BLaER1 treated with 17β-estradiol and CSF1 and Interleukin-3, amounts not matched to agents 10 nM and 100 nM (cell line): Measurements from ENCODE around the gene PARD3.

Source experiments
- H3K27ac ChIP-seq, 11 experiments: shearing (Covaris generic); formaldehyde crosslinking; 2 replicates each; pipeline ENCODE4 v1.8.1; 2022
- H3K27me3 ChIP-seq, 11 experiments: shearing (Covaris generic); formaldehyde crosslinking; 2 replicates each; pipeline ENCODE4 v1.8.1; 2022
- H3K36me3 ChIP-seq, 11 experiments: shearing (Covaris generic); formaldehyde crosslinking; 2 replicates each; pipeline ENCODE4 v1.8.1; 2022
- H3K4me1 ChIP-seq, 10 experiments: shearing (Covaris generic); formaldehyde crosslinking; 2 replicates each; pipeline ENCODE4 v1.8.1; 2022
- H3K4me2 ChIP-seq, 11 experiments: shearing (Covaris generic); formaldehyde crosslinking; 2 replicates each; pipeline ENCODE4 v1.8.1; 2022
- H3K4me3 ChIP-seq, 10 experiments: shearing (Covaris generic); formaldehyde crosslinking; 2 replicates each; pipeline ENCODE4 v1.8.1; 2022
- H3K9ac ChIP-seq, 11 experiments: shearing (Covaris generic); formaldehyde crosslinking; 2 replicates each; pipeline ENCODE4 v1.8.1; 2022
- H3K9me3 ChIP-seq, 11 experiments: shearing (Covaris generic); formaldehyde crosslinking; replicated peaks in 1 of 11; 2 replicates each; pipeline ENCODE4 v1.8.1; 2022
- H4K20me1 ChIP-seq, 11 experiments: shearing (Covaris generic); formaldehyde crosslinking; 2 replicates each; pipeline ENCODE4 v1.8.1; 2022
- Cebpa-rat ChIP-seq, 11 experiments: shearing (Covaris generic); IDR thresholded peaks; 2 replicates each; pipeline ENCODE4 v1.8.1; 2022

Gene PARD3

GRCh38 chr10:34567659-34568253 is 247.3 kb downstream of the PARD3 start:
- Histone ChIP-seq H3K4me3 (no peak overlapping the region), H3K4me2 (no peak overlapping the region), H3K4me1 (no peaks in the 10 kb centered on the region), H3K9me3 (no peaks in the 10 kb centered on the region), H4K20me1 (no peaks in the 10 kb centered on the region), H3K9ac (no peak overlapping the region), H3K36me3 (no peaks in the 10 kb centered on the region), H3K27ac (no peak overlapping the region), H3K27me3 (no peaks in the 10 kb centered on the region)
- TF ChIP-seq Cebpa-rat (IDR thresholded peaks at IDR 0.05) = no peak

- no peak for TF ChIP-seq Cebpa-rat (IDR thresholded peaks at IDR 0.05)
- H3K4me2 ChIP-seq = no peak overlapping the region
- H3K4me1 ChIP-seq = no peaks in the 10 kb centered on the region
- H3K27me3 ChIP-seq = no peaks in the 10 kb centered on the region
- H3K27ac ChIP-seq = no peak overlapping the region
- no peak overlapping the region for H3K9ac ChIP-seq
- no peaks in the 10 kb centered on the region for H3K36me3 ChIP-seq
- no peaks in the 10 kb centered on the region for H4K20me1 ChIP-seq
- no peak overlapping the region for H3K4me3 ChIP-seq
- H3K9me3 ChIP-seq = no peaks in the 10 kb centered on the region
These were observed 249.2 kb downstream of the PARD3 start for GRCh38 chr10:34565934-34566333.

GRCh38 chr10:34558093-34558583 is 257.0 kb downstream of the PARD3 start:
- TF ChIP-seq Cebpa-rat (IDR thresholded peaks at IDR 0.05) = no peak
- Histone ChIP-seq H3K4me1 (no peaks in the 10 kb centered on the region), H3K4me3 (no peak overlapping the region), H3K9me3 (peaks cover 0 to 7% (median 0%) of the 10 kb centered on the region in 11 experiments; a peak in 3 of 22 replicates), H3K4me2 (no peak overlapping the region), H3K27ac (no peak overlapping the region), H4K20me1 (no peaks in the 10 kb centered on the region; a peak in 1 of 22 replicates), H3K9ac (no peak overlapping the region), H3K36me3 (peaks cover 0 to 4% (median 0%) of the 10 kb centered on the region in 11 experiments; a peak in 1 of 22 replicates), H3K27me3 (no peaks in the 10 kb centered on the region)

GRCh38 chr10:34557173-34557572 is 257.9 kb downstream of the PARD3 start:
- H3K36me3 ChIP-seq = peaks cover 0 to 4% (median 0%) of the 10 kb centered on the region in 11 experiments; a peak in 1 of 22 replicates
- H3K9ac ChIP-seq = no peak overlapping the region
- no peaks in the 10 kb centered on the region for H3K27me3 ChIP-seq
- H3K4me1 ChIP-seq = no peaks in the 10 kb centered on the region
- no peak overlapping the region for H3K4me3 ChIP-seq
- no peak overlapping the region for H3K27ac ChIP-seq
- TF ChIP-seq Cebpa-rat (IDR thresholded peaks at IDR 0.05) = no peak
- no peak overlapping the region for H3K4me2 ChIP-seq
- peaks cover 0 to 7% (median 0%) of the 10 kb centered on the region in 11 experiments; a peak in 3 of 22 replicates for H3K9me3 ChIP-seq
- H4K20me1 ChIP-seq = no peaks in the 10 kb centered on the region; a peak in 1 of 22 replicates

- no peaks in the 10 kb centered on the region for H3K4me1 ChIP-seq
- H3K27ac ChIP-seq = no peak overlapping the region
- H3K4me3 ChIP-seq = no peak overlapping the region
- H3K4me2 ChIP-seq = no peak overlapping the region
- no peak overlapping the region for H3K9ac ChIP-seq
- peaks cover 0 to 7% (median 0%) of the 10 kb centered on the region in 11 experiments; a peak in 3 of 22 replicates for H3K9me3 ChIP-seq
- H3K27me3 ChIP-seq = no peaks in the 10 kb centered on the region
- peaks cover 0 to 5% (median 0%) of the 10 kb centered on the region in 11 experiments; a peak in 2 of 22 replicates for H4K20me1 ChIP-seq
- TF ChIP-seq Cebpa-rat (IDR thresholded peaks at IDR 0.05) = no peak
- peaks cover 0 to 4% (median 0%) of the 10 kb centered on the region in 11 experiments; a peak in 1 of 22 replicates for H3K36me3 ChIP-seq
These were observed 259.4 kb downstream of the PARD3 start for GRCh38 chr10:34555653-34556052.

GRCh38 chr10:34553747-34554146 is 261.3 kb downstream of the PARD3 start:
- Histone ChIP-seq H3K4me2 (no peak overlapping the region), H3K36me3 (peaks cover 0 to 4% (median 0%) of the 10 kb centered on the region in 11 experiments; a peak in 1 of 22 replicates), H3K9me3 (peaks cover 0 to 7% (median 0%) of the 10 kb centered on the region in 11 experiments; a peak in 4 of 22 replicates), H3K4me1 (no peaks in the 10 kb centered on the region), H3K9ac (no peak overlapping the region), H3K4me3 (no peak overlapping the region), H3K27ac (no peak overlapping the region), H3K27me3 (no peaks in the 10 kb centered on the region), H4K20me1 (peaks cover 0 to 5% (median 0%) of the 10 kb centered on the region in 11 experiments; a peak in 2 of 22 replicates)
- no peak for TF ChIP-seq Cebpa-rat (IDR thresholded peaks at IDR 0.05)

- H4K20me1 ChIP-seq = peaks cover 0 to 5% (median 0%) of the 10 kb centered on the region in 11 experiments; a peak in 3 of 22 replicates
- H3K9me3 ChIP-seq = peaks cover 0 to 3% (median 0%) of the 10 kb centered on the region in 11 experiments; a peak in 1 of 22 replicates
- H3K27ac ChIP-seq = no peak overlapping the region
- H3K4me2 ChIP-seq = no peak overlapping the region
- TF ChIP-seq Cebpa-rat (IDR thresholded peaks at IDR 0.05) = no peak
- no peaks in the 10 kb centered on the region for H3K27me3 ChIP-seq
- H3K36me3 ChIP-seq = 0 out of 22 replicates have a peak, but pooled peaks cover 0 to 3% (median 0%) of the 10 kb centered on the region in 11 experiments
- no peaks in the 10 kb centered on the region for H3K4me1 ChIP-seq
- no peak overlapping the region for H3K4me3 ChIP-seq
- H3K9ac ChIP-seq = no peak overlapping the region
These were observed 263.8 kb downstream of the PARD3 start for GRCh38 chr10:34551295-34551694.

GRCh38 chr10:34549953-34550352 is 265.1 kb downstream of the PARD3 start:
- no peak for TF ChIP-seq Cebpa-rat (IDR thresholded peaks at IDR 0.05)
- Histone ChIP-seq H4K20me1 (peaks cover 0 to 5% (median 0%) of the 10 kb centered on the region in 11 experiments; a peak in 3 of 22 replicates), H3K36me3 (0 out of 22 replicates have a peak, but pooled peaks cover 0 to 3% (median 0%) of the 10 kb centered on the region in 11 experiments), H3K4me3 (no peak overlapping the region), H3K9me3 (peaks cover 0 to 3% (median 0%) of the 10 kb centered on the region in 11 experiments; a peak in 1 of 22 replicates), H3K9ac (no peak overlapping the region), H3K27me3 (no peaks in the 10 kb centered on the region), H3K4me1 (no peaks in the 10 kb centered on the region), H3K27ac (no peak overlapping the region), H3K4me2 (no peak overlapping the region)

- Histone ChIP-seq H3K4me1 (no peaks in the 10 kb centered on the region), H3K9ac (no peak overlapping the region), H3K4me3 (no peak overlapping the region), H3K27ac (no peak overlapping the region), H3K9me3 (peaks cover 0 to 3% (median 0%) of the 10 kb centered on the region in 11 experiments; a peak in 1 of 22 replicates), H4K20me1 (peaks cover 0 to 5% (median 0%) of the 10 kb centered on the region in 11 experiments; a peak in 2 of 22 replicates), H3K36me3 (0 out of 22 replicates have a peak, but pooled peaks cover 0 to 3% (median 0%) of the 10 kb centered on the region in 11 experiments), H3K27me3 (no peaks in the 10 kb centered on the region), H3K4me2 (no peak overlapping the region)
- TF ChIP-seq Cebpa-rat (IDR thresholded peaks at IDR 0.05) = no peak
These were observed 266.1 kb downstream of the PARD3 start for GRCh38 chr10:34549001-34549400.
